NCI-H1048 (cell line): Measurements from ENCODE around the gene MLN.
"Not testable (repeated sequence)": the region's sequence is repeated elsewhere in the genome, so short reads cannot be mapped to it uniquely, and the experiment has no call there.

ENCODE experiments used
- DNase-seq: peaks from one replicate; lab custom pipeline; 2025; lab: John Stamatoyannopoulos, UW

The MLN gene

DNA sequence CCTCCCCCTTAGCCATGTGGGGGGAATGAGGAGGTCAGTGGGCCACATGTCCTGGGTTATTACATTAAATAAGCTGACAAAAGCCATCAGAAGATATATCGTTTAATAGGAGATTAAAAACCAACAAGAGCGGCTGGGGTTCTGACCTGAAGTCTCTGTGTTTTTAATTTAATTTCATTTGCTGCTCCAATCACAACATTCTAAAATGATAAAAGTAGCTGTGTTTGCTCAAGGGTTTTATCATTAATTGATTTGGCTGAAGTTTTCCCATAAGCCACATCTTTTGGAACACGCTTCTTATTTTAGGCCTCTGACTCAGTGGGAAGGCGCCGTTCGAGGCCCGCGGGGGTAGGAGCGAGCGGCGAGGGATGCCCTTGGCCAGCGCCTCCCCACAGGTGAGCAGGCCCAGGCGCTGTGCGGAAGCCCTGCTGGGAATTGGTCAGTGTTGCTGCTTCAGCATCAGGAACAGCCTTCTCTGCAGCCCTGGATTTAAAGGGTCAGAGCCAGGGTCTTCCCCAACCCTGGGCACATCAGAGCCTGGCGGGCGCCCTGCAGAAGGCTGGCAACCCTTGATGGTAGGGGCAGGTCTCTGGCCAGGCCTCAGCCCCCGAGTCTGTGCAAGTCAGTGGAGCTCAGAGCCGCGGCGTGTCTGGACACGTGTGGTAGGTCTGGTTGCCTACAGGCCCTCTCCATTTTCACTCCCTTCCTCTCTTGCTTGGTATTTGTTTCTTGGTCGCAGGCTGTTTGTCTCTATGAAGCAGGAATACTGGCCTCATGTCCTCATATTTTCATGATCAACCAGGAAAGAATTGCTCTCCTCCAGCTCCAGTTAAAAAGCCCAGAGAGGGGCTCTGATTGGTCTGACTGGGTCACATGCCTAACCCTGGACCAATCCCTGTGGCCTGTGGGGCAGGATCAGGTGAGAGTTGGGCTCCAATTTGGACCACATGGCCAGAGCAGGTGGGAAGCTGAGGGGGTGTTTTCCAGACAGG, 30.9 kb upstream of the MLN start:
- no peak for DNase-seq

DNA sequence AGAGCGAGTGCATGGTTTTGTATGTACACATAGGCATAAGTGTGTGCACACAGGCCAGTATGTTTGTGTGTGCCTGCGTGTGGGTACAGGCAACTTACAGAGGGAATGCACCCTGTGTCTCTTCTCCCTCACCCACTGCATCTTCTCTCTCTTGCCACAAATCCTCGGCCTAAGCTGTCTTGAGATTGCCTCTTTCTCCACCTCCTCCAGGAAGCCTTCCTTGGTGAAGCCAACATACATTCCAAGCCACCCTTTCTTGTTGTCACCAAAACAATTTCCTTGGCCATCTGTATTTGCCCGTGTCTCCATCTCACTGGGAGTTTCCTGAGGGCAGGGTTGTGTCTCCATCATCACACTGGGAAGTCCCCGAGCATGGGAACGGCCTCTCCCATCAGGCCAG, 29.8 kb upstream of the MLN start:
- DNase-seq, result no peak

DNA sequence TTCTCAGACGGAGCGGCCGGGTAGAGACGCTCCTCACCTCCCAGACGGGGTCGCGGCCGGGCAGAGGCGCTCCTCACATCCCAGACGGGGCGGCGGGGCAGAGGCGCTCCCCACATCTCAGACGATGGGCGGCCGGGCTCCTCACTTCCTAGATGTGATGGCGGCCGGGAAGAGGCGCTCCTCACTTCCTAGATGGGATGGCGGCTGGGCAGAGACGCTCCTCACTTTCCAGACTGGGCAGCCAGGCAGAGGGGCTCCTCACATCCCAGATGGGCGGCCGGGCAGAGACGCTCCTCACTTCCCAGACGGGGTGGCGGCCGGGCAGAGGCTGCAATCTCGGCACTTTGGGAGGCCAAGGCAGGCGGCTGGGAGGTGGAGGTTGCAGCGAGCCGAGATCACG, 29.0 kb upstream of the MLN start:
- DNase-seq, result not testable (repeated sequence)

- not testable (repeated sequence) for DNase-seq
Observed at GRCh38 chr6:33831725-33832124, 27.9 kb upstream of the MLN start.

GRCh38 chr6:33830635-33831240, 26.9 kb upstream of the MLN start:
- DNase-seq, result no peak

DNA sequence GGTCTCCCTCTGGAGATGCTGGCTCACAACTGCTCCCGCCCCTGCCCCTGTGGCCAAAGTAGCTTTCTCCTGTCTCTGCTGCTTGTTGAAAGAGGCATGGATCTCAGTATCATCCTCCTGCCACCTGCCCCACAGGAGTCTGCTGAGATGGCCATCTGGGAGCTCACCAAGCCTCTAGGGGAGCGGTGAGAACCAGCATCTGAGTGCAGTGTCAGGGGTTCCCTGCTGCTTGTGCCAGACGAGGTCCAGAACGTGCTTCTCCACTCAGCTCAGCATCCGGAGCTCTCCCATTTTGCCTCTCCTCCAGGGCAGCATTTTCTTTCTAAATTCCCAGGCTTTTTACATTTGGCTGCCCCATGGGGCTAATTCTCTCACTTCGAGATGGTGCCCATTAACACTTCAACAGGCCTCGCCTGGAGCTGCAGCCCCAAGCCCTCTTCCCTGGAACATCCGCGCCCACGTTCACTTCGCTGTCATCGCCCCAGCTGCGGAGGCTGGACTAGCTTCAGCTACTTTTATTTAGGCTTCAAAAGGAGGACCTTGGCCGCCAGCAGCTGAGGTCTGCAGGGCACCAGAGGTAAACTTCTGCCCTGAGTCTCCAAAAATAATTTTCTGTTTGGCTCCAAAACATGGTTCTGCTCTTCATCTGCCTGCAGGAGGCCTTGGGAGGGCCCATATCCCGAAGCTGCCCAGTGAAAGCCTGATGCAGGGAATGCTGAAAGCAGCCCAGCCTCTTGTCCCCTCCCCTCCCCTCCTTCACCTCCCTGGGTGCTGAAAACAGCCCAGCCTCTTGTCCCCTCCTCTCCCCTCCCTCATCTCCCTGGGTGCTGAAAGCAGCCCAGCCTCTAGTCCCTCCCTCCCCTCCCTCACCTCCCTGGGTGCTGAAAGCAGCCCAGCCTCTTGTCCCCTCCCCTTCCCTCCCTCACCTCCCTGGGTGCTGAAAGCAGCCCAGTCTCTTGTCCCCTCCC, 25.2 kb upstream of the MLN start:
- no peak for DNase-seq

GRCh38 chr6:33828452-33828763, 24.6 kb upstream of the MLN start:
- DNase-seq, result no peak

GRCh38 chr6:33827546-33828451, 24.0 kb upstream of the MLN start:
- no peak for DNase-seq

- no peak for DNase-seq
Observed at GRCh38 chr6:33826537-33826936, 22.7 kb upstream of the MLN start.

DNA sequence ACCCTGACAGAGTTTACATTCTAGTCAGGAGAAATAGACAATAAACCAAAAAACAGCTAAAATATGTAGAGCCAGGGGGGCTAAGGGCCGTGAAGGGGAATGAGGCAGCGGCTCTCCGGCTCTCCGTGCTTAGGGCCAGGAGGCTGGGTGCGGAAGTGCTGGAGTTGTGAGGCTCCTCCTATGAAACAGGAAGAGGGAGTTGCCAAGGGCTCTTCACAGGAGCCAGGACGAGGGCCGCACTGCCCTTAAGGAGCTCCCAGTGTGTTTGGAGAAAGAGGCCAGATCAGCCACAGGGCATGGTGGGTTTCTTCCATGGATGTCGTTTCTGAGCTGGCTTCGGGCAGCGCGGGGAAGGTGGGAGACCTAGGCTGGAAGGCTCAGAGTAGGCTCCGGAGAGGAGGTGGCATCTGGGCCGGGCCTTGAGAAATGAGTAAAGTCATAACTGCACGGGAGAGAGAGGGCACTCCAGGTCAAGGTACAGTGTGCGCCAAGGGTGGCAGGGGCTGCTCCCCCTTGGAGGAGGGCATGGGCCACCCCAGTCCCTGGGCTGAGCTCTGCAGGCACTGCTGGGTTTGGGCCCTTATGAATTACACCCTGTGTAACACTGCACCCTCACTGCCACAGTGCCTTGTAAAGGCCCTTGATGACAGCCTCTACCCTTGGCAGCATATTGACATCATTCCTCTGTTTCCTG, 20.8 kb upstream of the MLN start:
- DNase-seq, result no peak

- DNase-seq, result no peak
Observed at GRCh38 chr6:33823806-33824205, 20.0 kb upstream of the MLN start.

DNA sequence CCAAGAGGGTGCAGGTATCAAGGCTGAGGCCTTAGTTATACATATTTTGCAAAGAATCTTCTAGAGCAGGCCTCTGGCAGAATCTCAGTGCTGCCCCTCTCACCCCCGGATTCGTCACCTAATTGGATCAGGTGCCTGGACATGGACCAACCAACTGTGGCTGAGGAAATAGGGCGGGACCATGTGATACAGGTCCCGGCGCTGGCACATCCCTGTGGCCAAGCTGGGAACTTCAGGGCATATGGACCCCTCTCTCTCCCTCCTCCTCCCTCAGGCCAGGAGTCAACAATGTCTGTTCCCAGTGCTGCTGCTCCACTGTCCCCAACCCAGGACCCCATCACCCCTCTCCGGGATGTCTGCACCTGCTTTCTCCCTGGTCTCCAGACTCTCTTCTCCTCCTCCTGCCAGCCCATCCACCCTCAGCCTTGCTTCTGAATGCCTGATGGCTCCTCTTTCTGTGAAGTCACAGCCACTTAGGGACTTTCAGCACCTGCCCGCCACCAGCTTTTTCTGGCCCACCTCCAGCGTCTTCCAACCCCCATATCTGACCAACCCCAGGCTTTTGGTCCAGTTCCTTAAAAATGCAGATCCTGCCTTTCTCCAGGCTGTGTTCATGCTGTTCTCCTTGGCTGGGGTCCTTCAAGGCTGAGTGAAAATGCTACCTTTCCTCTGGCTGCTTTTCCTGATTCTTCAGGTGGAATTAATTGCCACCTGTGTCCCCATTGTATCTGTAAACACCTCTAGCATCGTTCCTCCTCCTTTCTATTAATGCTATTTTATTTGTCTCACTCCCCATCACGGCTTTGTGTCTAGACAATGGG, 19.0 kb upstream of the MLN start:
- DNase-seq, result no peak

- no peak for DNase-seq
Observed at GRCh38 chr6:33820784-33821520, 17.1 kb upstream of the MLN start.

DNA sequence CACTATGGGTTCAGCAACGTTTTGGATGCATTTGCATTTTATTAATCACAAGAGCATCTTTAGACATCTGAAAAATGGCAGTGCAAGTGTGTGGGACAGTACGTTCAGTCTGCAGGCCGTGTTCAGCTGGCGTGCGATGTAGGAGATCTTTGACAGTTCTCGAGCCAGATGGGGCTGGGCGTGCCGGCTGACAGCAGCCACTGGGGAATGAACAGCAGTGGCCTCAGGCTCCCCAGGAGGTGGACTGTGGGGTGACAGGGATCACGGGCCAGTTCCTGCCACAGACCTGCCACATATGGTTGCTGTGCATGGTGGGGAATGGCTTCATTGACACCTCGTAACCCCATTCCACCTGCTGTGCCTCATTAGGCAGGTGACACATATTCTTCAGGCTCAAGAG, 16.4 kb upstream of the MLN start:
- no peak for DNase-seq

GRCh38 chr6:33819021-33819420, 15.2 kb upstream of the MLN start:
- DNase-seq, result no peak

- no peak for DNase-seq
Observed at GRCh38 chr6:33818293-33818692, 14.5 kb upstream of the MLN start.

DNA sequence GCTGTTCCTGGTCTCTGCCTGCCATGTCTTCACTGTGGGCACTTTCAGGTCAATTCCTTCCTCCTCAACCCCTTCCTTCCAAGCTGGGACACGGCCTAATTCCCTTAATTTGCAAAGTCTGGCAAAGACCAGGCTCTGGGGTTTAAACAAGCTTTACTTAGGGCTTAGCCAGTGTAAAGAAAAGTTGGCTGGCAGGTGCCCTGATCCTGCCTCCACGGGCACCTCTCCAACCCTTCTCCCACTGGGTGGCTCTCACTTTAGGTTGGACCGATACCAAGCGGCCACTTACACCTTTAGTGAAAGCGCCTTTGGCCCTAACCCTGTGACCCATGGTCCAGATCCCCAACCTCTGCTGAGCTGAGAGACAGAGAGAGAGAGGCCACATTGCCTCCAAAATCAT, 13.7 kb upstream of the MLN start:
- DNase-seq, result no peak

- no peak for DNase-seq
Observed at GRCh38 chr6:33816911-33817310, 13.1 kb upstream of the MLN start.

DNA sequence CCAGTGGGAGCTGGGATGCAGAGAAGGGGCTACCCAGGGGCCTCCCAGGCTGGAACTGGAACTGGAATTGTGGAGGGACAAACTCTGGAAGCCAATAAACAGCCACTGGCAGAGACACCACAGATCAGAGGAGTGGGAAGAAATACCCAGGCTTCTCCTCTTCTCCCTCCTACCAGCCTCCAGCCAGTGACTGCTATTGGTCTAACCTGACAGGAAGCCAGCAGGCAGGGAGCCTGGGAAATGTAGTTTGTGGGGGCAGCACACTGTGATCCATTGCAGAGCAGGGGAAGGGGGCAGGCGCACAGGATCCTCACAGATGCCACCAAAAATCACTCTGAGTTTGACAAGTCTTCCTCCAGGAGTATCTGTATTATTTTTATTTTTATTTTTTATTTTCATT, 12.1 kb upstream of the MLN start:
- DNase-seq, result no peak
